Hypothalamus (tissue), 51 donors: Measurements from ENCODE around the gene USP20.

Experiments used
- DNase-seq, 51 donors: peaks; one replicate each; lab custom pipeline; 2025; lab: John Stamatoyannopoulos, UW

Gene USP20

DNA sequence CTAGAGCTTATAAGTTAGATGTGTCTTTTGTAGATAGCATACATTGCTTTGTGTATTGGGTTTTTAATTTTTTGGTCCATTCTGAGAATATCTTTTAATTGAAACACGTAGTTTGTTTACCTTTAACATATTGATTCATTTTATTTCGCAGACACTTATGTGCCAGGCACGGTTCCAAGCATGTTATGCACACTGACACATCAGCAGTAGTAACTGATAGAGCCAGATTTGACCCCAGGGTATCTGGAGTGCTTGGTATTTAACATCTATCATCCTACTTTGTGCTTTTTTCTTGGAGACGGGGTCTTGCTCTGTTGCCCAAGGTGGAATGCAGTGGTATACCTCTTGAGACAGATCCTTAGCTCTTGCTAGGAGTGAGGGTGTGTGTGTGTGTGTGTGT is 71.9 kb downstream of the USP20 start:
- DNase-seq = no peak

DNA sequence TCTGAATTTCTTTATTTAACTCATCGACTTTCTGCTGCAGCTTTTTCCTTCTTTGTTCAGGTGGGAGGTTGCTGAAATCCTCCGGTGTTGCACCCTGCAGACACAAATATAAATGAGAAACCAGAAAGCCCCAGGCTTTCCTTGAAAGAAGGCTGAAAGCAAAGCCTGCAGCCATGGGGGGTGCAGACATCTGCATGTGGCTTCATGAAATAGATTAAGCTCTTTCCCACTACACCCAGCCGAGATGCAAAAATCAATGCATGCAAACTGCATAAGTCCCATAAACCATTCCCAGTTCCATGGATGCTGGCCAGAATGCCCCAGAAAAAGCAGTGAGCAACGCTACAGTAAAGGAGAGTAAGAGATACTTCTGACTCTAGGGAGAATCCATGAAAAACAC is 73.6 kb downstream of the USP20 start:
- no peak for DNase-seq

DNA sequence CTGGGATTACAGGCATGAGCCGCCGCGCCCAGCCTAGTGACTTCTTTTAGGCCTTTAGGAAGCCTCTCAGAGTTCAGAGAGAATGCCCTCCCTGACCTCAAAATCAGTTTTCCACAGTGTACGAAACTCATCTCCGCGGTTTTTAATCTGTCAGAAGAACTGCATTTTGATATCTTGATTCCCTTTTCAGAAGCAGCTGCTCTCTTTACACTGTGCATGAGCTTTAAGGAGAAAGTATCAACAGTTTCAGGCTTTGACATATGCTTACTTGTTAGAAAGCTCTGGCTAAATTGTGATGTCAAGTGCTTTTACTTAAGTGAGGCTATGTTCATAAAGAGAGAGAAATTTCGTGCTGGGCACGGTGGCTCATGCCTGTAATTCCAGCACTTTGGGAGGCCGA is 74.6 kb downstream of the USP20 start:
- no peak for DNase-seq

- no peak for DNase-seq
These were observed 75.6 kb downstream of the USP20 start for GRCh38 chr9:129910628-129911567.

DNA sequence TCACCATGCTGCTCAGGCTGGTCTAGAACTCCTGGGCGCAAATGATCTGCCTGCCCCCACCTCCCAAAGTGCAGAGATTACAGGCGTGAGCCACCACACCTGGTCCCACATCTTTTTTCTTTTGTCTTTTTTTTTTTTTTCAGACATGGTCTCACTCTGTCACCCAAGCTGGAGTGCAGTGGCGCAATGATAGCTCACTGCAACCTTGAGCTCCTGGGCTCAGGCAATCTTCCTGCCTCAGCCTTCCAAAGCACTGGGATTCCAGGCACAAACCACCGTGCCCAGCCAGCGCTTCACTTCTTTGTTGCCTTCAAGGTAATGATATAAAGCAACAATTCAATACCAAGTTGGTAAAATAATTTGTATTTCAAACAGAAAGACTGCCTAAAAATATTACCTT is 78.8 kb downstream of the USP20 start:
- no peak for DNase-seq

GRCh38 chr9:129916707-129917106 is 81.4 kb downstream of the USP20 start:
- DNase-seq = no peak

- no peak for DNase-seq
These were observed 83.2 kb downstream of the USP20 start for GRCh38 chr9:129918296-129918950.

GRCh38 chr9:129919277-129919676 is 84.0 kb downstream of the USP20 start:
- no peak for DNase-seq

GRCh38 chr9:129919841-129920240 is 84.6 kb downstream of the USP20 start:
- no peak for DNase-seq

DNA sequence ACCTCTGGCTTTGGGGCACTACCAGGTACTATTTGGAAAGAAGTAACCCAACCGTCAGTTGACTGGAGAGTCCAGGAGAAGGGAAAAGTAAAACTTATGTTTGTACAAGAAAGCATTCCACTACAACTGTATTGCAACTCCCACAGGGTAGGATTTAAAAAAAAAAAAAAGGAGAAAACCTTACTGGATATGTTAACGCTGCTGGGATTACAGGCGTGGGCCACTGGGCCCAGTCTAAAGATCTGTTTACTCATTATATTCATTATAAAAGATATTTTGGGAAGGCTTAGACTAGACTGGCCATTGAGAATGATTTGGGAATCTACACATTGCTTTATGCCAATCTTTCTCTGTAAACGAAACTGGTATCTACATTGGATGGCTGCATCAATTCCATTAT is 86.6 kb downstream of the USP20 start:
- no peak for DNase-seq

- DNase-seq = peak in 2 of 51 donors; percentile 3 to 11
These were observed 88.3 kb downstream of the USP20 start for GRCh38 chr9:129923589-129923988.

DNA sequence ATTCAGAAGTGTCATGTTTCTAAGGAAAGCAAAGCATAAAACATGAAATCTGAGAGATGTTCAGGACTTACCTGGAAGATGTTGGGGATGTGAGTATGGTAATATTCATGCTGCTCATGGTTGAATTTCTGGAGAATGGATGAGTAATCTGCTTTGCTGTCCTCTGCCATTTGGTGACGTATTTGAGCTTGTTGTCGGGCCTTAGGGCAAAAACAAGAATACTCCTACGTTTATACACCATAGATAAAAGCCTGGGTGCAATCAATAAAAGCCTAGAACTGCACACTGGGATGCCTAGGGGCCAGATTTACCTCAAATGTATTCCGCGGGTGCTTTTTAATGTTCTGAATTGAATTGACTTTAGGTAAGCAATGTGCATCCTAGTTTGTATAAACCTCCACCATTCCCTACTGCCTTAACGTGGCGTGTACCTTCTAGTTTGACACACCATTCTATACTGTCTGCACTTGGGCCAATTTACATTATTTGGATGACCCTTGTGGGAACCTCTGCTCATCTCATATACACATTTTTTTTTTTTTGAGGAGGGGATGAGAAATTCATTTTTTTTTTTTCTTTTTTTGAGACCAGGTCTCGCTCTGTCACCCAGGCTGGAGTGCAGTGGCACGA is 94.4 kb downstream of the USP20 start:
- DNase-seq = no peak

DNA sequence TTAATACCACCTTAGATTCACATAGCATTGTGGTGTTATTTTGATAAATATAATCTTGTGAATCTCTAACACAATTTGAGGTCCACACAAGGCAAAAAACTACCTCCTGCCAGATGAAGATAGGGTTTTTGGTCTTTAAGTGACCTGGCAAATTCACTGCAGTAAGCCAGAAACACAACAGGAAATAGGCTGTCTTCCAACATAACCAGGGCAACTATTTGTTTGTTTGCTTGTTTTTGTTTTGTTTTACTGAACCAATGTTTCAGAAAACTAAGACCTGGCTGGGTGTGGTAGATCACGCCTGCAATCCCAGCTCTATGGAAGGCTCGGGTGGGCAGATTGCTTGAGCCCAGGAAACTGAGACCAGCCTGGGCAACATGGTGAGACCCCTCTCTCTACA is 95.5 kb downstream of the USP20 start:
- DNase-seq = no peak
